Ishikawa (cell line): ENCODE measurements around the gene ALG8.

Experiments
- CEBPB ChIP-seq: IDR thresholded peaks from 2 replicates; pipeline ENCODE4 v1.6.1; 2012
- CREB1 ChIP-seq: IDR thresholded peaks from 2 replicates; pipeline ENCODE4 v1.6.1; 2012; ENCODE audit warnings: low read depth
- EP300 ChIP-seq: IDR thresholded peaks from 2 replicates; pipeline ENCODE4 v1.6.1; 2012; ENCODE audit warnings: borderline replicate concordance
- RAD21 ChIP-seq: IDR thresholded peaks from 2 replicates; pipeline ENCODE4 v1.6.1; 2012; ENCODE audit warnings: low read depth
- REST ChIP-seq: IDR thresholded peaks from 2 replicates; pipeline ENCODE4 v1.6.1; 2012; ENCODE audit warnings: low read depth, mild to moderate bottlenecking
- TAF1 ChIP-seq: IDR thresholded peaks from 2 replicates; pipeline ENCODE4 v1.6.1; 2012; ENCODE audit warnings: low read depth, mild to moderate bottlenecking
- TCF12 ChIP-seq: IDR thresholded peaks from 2 replicates; pipeline ENCODE4 v1.6.1; 2012; ENCODE audit warnings: low read depth
- YY1 ChIP-seq: IDR thresholded peaks from 2 replicates; pipeline ENCODE4 v1.6.1; 2012; ENCODE audit warnings: low read depth
- ZBTB7A ChIP-seq: IDR thresholded peaks from 2 replicates; pipeline ENCODE4 v1.6.1; 2012; ENCODE audit warnings: low read depth
- TF ChIP-seq, protein P1 (sequence below): IDR thresholded peaks from 2 replicates; pipeline ENCODE4 v1.6.1; 2012

GRCh38 chr11:78138291-78138690 lies 1.1 kb downstream of the ALG8 start:
- no peak for TF ChIP-seq TAF1
- TF ChIP-seq, protein P1, sequence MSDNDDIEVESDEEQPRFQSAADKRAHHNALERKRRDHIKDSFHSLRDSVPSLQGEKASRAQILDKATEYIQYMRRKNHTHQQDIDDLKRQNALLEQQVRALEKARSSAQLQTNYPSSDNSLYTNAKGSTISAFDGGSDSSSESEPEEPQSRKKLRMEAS, result no peak
- no peak for TF ChIP-seq CREB1
- no peak for TF ChIP-seq CEBPB
- TF ChIP-seq RAD21, result no peak
- no peak for TF ChIP-seq EP300
- no peak for TF ChIP-seq YY1
- no peak for TF ChIP-seq REST
- TF ChIP-seq ZBTB7A, result no peak
- no peak for TF ChIP-seq TCF12
